GM10248 (cell line): Measurements from ENCODE around the gene SLC39A7.

ENCODE experiments used
- CTCF ChIA-PET: fragments of 300-600 bp; sonication (Branson Sonifier 250); formaldehyde crosslinking; extraction: SDS; loops from one replicate; lab custom pipeline; 2021; ENCODE audit warnings: antibody characterized with exemption; lab: Yijun Ruan, JAX
- POLR2A ChIA-PET: fragments of 350-650 bp; sonication (Branson Sonifier 250); formaldehyde crosslinking; extraction: SDS; loops from one replicate; lab custom pipeline; 2020; ENCODE audit warnings: antibody characterized with exemption; lab: Yijun Ruan, JAX
- DNase-seq: peaks from one replicate; pipeline ENCODE4 v3.0.0; 2012; ENCODE audit errors: extremely low spot score
- TF ChIP-seq, protein P1 (sequence below): IDR thresholded peaks from 2 replicates; pipeline ENCODE4 v1.5.1; 2012; ENCODE audit warnings: mild to moderate bottlenecking, low read depth; ENCODE audit errors: extremely low read depth, missing control alignments, control extremely low read depth

The SLC39A7 gene

DNA sequence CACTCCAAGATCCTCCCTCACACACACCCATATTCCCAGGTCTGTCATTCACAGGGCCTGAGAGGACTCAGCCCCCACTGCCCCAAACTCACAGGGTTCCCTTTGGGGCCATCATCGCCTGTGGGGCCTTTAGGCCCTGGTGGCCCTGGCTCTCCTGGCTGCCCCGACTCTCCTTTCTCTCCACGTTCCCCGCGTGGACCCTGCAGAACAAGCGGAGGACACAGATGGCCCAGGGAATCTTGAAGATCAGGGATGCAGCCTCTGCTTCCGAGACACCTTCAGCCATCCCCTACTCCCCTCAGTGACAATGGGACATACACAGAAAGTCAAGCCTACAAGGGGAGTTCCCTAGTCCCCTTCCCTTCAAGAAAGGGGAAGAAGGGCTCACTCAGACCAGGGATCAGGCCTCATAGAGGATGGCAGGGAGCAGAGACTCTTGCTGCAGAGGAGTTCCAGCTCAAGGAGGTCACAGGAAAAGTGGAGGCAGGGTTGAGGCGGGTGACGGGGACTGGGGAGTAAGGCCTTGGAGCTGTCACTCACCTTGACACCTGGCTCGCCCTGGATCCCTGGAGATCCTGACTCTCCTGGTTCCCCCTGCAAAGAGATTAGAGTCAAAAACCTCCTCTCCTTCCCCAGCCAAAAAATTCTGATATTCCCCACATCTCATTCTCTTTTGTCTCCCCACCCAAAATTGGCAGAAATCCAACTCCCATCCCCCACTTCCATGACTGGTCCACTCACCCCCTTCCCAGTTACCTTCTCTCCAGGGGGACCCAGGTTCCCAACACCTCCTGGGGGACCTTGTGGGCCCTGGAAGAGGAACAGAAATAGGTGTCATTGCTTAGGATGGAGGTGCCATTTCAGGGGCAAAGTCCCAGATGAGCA lies 31.1 kb upstream of the SLC39A7 start:
- ChIA-PET POLR2A (no interaction called here), CTCF (interaction anchor here (2.0 kb wide), 1 partner anchor 10 kb away, joined by 5 read pairs; no protein-coding TSS in a partner anchor)
- DNase-seq, result no peak
- TF ChIP-seq, protein P1, sequence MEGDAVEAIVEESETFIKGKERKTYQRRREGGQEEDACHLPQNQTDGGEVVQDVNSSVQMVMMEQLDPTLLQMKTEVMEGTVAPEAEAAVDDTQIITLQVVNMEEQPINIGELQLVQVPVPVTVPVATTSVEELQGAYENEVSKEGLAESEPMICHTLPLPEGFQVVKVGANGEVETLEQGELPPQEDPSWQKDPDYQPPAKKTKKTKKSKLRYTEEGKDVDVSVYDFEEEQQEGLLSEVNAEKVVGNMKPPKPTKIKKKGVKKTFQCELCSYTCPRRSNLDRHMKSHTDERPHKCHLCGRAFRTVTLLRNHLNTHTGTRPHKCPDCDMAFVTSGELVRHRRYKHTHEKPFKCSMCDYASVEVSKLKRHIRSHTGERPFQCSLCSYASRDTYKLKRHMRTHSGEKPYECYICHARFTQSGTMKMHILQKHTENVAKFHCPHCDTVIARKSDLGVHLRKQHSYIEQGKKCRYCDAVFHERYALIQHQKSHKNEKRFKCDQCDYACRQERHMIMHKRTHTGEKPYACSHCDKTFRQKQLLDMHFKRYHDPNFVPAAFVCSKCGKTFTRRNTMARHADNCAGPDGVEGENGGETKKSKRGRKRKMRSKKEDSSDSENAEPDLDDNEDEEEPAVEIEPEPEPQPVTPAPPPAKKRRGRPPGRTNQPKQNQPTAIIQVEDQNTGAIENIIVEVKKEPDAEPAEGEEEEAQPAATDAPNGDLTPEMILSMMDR, result no peak

DNA sequence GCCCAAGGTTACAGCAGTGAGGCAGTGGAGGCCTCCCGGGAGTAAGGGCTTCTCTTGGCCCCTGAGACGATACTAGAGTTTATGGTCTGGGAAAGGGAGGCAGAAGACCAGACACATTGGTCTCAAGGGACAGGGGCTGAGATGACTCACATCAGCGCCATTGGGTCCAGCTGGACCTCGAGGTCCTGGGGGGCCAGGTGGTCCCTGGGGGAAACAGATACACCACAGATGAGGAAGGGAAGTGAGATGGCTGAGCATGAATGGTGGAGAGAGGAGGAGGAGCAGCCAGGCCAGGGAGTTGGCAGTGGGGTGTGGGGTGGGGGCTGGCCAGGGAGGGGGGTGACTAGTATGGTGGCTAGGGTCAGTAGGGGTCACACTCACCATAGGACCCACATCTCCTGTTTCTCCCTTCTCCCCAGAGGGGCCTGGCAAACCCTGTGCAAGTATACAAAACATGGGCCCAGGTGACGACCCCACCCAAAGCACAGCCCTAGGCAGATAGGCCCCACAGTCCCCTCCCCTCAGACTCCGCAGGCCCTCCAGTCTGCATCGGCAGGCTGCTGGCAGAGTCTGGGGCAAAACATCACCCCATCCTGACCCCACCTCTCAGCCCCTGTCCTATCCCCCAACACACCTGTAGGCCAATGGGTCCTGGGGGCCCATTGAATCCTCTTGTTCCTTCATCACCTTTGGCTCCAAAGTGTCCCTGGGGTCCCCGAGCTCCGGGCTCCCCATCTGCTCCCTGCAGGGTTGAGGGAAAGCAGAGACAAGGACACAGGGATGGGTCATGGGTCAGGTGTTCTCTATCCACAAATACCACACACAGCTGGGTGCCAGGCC lies 30.3 kb upstream of the SLC39A7 start:
- no peak for DNase-seq
- POLR2A ChIA-PET, result no interaction called here
- CTCF ChIA-PET, result interaction anchor here (1.2 to 2.6 kb wide), 2 partner anchors 9 to 78 kb away, joined by 3 to 8 read pairs; no protein-coding TSS in a partner anchor
- TF ChIP-seq, protein P1, result no peak

DNA sequence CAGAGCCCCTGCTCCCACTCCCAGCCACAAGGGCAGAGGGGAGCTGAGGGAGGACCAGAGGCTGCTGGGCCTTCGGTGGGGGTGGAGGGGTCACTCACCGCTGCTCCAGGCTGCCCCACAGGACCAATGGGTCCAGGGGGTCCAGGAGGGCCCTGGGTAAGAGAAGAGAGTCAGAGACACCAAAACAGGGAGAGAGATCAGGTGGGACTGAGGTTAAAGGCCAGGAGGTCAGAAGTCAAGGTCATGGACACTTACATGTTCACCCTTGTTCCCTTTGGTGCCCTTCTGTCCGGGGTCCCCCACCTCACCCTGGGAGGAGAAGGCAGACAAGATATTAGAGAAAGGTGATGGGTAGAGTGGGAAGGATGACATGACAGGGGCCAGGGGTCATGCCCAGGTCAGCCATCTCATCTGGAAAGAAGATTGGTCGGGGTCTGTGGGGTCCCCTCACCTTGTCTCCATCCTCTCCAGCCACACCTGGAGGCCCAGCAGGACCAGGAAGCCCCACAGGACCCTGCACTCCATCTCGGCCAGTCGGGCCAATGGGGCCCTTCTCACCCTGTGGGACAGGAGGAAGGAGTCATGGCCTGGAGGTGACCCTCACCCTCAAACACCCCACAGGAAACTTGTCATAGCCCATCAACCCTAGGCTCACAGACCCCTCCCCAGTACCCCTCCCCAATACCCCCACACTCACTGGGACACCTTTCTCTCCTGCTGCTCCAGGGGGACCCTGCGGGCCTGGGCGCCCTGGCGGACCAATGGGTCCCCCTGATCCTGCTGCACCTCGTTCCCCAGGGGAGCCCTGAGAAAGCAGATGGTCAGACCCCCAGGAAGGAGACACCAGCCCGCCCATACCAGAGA lies 29.4 kb upstream of the SLC39A7 start:
- TF ChIP-seq, protein P1, result no peak
- no peak for DNase-seq
- ChIA-PET CTCF (interaction anchor here (0.8 to 3.2 kb wide), 12 partner anchors 10 to 285 kb away, joined by 3 to 19 read pairs (median 4); no protein-coding TSS in a partner anchor), POLR2A (no interaction called here)

DNA sequence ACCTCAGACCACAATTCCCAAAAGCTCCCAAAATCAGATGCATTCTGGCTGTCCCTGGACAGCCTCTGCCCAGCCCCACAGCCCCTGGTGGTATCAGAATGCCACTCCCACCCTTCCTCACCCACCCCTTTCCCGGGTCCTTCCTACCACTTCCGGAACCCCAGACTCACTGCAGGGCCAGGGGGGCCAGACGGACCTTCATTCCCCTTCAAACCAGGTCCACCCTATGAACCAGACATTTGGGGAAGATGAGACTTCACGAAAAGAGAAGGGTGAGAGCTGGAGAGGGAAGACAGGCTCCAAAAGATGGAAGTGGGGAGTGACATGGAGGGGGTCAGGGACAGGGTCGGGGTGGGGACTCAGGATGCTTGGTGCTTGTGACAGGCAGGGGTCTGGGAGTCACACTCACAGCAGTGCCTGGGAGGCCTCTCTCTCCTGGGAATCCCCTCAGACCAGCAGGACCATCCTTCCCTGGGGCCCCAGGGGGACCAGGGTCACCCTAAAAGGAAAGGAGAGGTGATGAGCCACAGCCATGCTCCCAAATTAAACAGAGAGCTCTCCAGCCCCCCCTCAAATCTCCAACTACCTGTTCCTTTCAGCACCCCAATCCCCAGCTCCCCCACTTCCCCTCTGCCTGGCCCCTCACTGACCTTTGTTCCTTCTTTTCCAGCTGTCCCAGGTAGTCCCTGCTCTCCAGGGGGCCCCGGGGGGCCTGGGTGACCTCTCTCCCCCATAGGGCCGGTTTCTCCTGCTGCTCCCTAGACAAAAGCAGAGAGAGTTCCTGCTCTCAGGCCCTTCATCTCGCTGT lies 28.6 kb upstream of the SLC39A7 start:
- DNase-seq, result no peak
- ChIA-PET CTCF (interaction anchor here (0.8 to 3.2 kb wide), 26 partner anchors 8 to 286 kb away, joined by 3 to 19 read pairs (median 4); no protein-coding TSS in a partner anchor), POLR2A (no interaction called here)
- TF ChIP-seq, protein P1, result no peak

DNA sequence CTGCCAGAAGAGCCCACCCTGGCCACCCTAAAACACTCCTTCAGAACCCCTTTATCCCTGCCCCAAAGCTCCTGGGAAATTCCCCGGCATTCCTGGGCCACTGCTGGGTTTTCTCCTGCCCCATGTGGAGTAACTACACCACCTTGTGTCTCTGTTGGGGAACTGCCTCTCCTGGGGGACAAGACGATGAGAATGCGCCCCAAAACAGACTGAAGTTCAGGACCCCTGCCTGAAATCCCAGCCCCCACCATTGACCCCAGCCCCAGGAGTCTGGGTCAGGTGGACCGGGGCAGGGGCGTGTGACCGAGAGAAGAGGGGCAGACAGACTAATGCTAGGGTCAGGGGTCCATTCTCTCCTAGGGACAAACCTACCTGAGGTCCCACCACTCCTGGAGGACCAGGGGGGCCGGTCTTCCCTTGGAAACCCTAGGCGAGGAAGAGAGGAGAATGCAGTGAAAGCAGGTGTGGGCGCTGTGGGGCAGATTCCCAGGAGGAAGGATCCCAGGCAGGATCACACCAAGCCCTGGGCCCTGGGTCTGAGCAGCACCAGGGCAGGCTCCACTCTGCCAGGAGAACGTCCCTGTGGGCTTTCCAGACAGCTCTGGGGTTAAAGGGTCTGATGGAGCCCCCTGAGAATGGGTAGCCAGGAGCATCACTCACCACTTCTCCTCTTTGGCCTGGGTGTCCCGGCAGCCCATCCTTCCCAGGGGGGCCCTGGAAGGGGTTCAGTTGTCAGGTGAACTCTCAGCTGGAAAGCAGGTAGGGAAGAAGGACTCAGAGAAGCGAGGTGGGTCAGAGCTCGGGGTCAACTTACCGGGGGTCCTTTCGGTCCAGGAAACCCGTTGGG lies 27.8 kb upstream of the SLC39A7 start:
- CTCF ChIA-PET, result interaction anchor here (0.8 to 3.2 kb wide), 39 partner anchors 8 to 287 kb away, joined by 3 to 19 read pairs (median 4); partner anchors contain the start of gene HLA-DPA1
- POLR2A ChIA-PET, result no interaction called here
- peak; percentile 73 for DNase-seq

More for the DNA sequence above, 27.8 kb upstream of the SLC39A7 start:
- TF ChIP-seq, protein P1, result peak; percentile 64
